ENCODE results near the gene APC2. TPM values are rescaled to one million over a fixed set of nuclear protein-coding genes. Genes with fewer than 3 reads are reported as not detected.

Gene APC2
- total RNA-seq, 1 donor from 2014 or later, result 0.12 TPM

- TF ChIP-seq CTCF (IDR thresholded peaks at IDR 0.05), result no peak
- Histone ChIP-seq H3K27ac (no peak overlapping the region), H3K36me3 (no peaks in the 10 kb centered on the region), H3K9me3 (no peaks in the 10 kb centered on the region), H3K4me3 (no peak overlapping the region), H3K4me1 (peaks cover 12% of the 10 kb centered on the region), H3K27me3 (ENCODE audit: low read depth) (peaks cover 30% of the 10 kb centered on the region)
- ATAC-seq (no peak), DNase-seq (no peak)
- intact Hi-C loops (cut with DNase I), result no loop called here
Observed at GRCh38 chr19:1502433-1503088, 52.6 kb downstream of the APC2 start.

- Histone ChIP-seq H3K4me1 (peaks cover 17% of the 10 kb centered on the region), H3K27ac (no peak overlapping the region), H3K27me3 (ENCODE audit: low read depth) (peaks cover 23% of the 10 kb centered on the region), H3K9me3 (no peaks in the 10 kb centered on the region), H3K4me3 (peak overlapping the region; percentile 21), H3K36me3 (no peaks in the 10 kb centered on the region)
- ATAC-seq, result peak; percentile 15 to 21
- peak; percentile 73 for DNase-seq
- TF ChIP-seq CTCF (IDR thresholded peaks at IDR 0.05), result peak; percentile 78
- intact Hi-C loops (cut with DNase I), result no loop called here
Observed at GRCh38 chr19:1503089-1503924, 53.4 kb downstream of the APC2 start.

- ATAC-seq (no peak), DNase-seq (no peak)
- no peak for TF ChIP-seq CTCF (IDR thresholded peaks at IDR 0.05)
- intact Hi-C loops (cut with DNase I), result no loop called here
- Histone ChIP-seq H3K4me3 (no peak overlapping the region), H3K36me3 (no peaks in the 10 kb centered on the region), H3K9me3 (no peaks in the 10 kb centered on the region), H3K4me1 (peaks cover 21% of the 10 kb centered on the region), H3K27me3 (ENCODE audit: low read depth) (peaks cover 23% of the 10 kb centered on the region), H3K27ac (no peak overlapping the region)
Observed at GRCh38 chr19:1503925-1504773, 54.2 kb downstream of the APC2 start.

- H3K4me1 ChIP-seq, result peaks cover 21% of the 10 kb centered on the region
- TF ChIP-seq CTCF (IDR thresholded peaks at IDR 0.05), result no peak
- no peak overlapping the region for H3K27ac ChIP-seq
- intact Hi-C loops (cut with DNase I), result no loop called here
- H3K36me3 ChIP-seq, result no peaks in the 10 kb centered on the region
- DNase-seq, result no peak
- no peak for ATAC-seq
- peaks cover 23% of the 10 kb centered on the region for H3K27me3 ChIP-seq (ENCODE audit: low read depth)
- H3K9me3 ChIP-seq, result no peaks in the 10 kb centered on the region
- no peak overlapping the region for H3K4me3 ChIP-seq
Observed at GRCh38 chr19:1505012-1505411, 55.1 kb downstream of the APC2 start.

Data from lower lobe of right lung (tissue), 2 donors.